NCI-H2107 treated with DMSO at 0.1 percent for 48 hours (cell line): Measurements from ENCODE around the gene SPATA32.

Source experiments
- DNase-seq: peaks from one replicate; lab custom pipeline; 2025; ENCODE audit not compliant: unreplicated experiment; lab: John Stamatoyannopoulos, UW

SPATA32 gene

GRCh38 chr17:45294506-45294905 is 32.6 kb upstream of the SPATA32 start:
- DNase-seq: no peak

DNA sequence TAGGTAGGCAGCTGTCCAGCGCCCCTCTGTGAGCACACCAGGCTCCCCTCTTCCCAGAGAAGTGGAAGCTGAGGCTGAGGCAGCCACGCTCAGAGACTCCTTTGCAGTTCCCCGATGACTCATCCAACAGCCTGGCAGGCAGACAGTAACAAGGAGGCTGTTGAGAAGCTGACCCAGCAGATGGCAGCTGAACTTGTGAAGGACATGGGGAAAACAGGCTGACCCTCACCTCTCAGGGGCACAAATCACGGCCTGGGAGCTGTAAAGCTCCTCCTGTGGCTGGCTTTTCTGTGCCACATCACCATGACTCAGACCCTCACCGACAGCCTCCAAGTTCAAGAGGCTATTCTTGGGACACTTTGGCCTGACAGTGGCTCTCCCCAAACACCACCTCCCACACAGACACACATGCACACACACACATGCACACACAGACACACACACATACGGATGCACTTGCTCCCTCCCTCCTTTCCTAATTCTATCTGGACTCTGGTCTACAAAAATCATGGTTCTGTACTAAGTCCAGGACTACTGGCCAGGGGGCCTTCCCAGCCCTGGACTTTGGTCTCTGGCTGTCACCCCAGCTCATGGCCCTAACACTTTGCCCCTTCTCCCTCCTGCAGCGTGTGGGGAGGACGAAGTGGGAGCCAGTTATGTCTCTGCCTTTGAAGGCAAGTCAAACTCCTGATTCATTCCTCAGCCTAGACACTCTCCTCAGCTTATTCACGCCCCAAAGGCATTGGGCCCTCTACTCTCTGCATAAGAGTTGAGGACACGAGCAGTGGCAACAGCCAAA is 31.7 kb upstream of the SPATA32 start:
- no peak for DNase-seq

DNA sequence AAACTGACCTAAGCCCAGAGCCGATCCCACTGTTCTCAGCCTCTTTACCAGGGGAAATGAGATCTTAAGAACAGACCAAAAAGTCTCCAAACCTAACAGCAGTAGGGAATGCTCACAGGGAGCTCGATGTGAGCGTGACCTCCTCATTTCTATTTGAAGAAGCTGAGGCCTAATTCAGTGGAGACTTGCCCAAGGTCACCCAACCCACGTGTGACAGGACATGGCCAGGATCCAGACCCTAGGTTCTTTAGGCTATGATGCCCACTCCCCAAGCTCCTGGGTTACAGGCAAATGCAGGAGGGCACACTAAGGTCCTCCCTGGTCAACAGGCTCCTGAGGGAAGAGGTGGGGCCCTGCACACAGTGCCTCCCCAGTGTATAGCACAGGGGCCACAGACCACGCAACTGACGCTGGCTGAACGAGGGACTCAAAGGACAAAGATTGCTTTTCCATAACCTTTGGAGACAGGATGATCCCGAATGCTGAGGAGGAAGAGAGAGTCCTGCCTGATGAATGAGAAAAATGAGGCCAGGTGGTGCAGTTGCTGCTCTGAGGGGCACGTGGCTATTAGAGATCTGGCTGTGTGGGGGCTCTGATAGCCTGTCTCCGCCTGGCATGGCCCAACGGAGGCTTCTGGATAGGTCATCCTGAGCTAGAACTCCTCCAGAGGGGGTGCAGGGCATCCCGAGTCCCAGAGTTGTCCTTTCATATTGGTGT is 31.0 kb upstream of the SPATA32 start:
- DNase-seq: no peak

DNA sequence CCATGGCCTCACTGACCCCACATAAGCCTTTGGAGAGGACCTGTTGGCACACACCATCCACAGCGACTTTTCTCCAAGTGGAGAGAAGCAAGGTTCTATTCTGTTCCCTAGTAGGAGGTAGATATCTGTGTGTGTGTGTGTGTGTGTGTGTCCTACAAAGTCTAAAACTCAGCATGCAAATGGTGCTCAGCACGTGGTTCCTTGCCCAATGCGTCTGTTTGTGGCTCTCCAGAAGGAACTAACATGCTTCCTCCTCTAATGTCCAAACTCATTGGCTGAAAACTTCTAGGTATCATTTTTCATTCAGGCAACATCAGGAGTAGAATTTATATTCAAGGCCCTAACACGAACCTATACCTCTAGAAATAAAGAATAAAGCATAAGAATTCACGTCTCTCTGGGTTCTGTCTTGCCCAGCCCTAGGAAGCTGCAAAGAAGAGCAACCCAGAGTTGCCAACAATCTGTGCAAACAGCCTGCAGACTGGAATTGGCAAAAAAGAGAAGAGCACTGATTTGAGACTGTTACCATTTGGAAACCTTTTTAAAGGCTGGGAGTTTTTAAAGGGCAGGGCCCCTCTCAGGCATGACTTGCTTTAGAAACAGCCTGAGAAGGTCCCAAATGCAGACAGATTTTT is 29.4 kb upstream of the SPATA32 start:
- no peak for DNase-seq

GRCh38 chr17:45290269-45290765 is 28.4 kb upstream of the SPATA32 start:
- no peak for DNase-seq

- no peak for DNase-seq
These were observed 27.7 kb upstream of the SPATA32 start for GRCh38 chr17:45289301-45290268.

DNA sequence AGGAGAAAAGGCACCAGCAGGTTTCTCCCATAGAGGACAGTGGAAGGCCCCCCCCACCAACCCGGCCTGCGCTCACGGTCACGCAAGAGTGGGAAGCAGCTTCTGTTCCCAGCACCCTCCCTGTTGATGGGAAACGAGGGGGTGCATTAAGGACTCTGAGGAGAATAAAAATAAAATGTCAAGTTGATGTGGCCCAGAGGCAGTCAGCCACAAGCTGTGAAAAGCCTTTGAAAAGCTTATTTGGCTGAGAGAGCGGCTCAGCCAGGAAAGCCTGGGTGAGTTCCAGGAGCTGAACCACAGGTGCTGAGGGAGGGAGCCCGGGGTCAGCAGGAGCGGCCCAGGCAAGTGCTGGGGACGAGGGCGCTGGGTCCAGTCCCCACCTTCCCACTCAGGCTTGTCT is 26.9 kb upstream of the SPATA32 start:
- DNase-seq: peak; percentile 81

GRCh38 chr17:45287526-45288500 is 25.9 kb upstream of the SPATA32 start:
- no peak for DNase-seq

DNA sequence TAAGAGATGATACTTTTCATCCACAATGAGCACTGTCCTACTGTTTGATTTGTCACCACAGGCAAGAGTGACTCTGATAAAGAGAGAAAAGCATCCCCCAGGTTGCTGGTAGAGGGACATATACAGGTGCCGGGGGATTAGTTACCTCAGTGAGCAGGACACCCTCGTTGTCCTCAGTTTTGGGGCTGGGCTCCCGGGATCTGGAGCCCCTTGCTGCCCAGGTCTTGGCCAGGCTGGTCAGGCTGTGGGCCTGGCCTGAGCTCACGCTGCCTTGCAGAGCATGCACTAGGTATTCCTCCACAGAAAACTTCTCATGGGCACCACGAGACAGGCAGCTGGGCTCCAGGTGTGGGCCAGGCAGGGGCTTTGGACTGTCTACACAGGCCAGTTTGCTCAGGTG is 24.4 kb upstream of the SPATA32 start:
- no peak for DNase-seq

- DNase-seq: no peak
These were observed 22.6 kb upstream of the SPATA32 start for GRCh38 chr17:45284176-45285140.

DNA sequence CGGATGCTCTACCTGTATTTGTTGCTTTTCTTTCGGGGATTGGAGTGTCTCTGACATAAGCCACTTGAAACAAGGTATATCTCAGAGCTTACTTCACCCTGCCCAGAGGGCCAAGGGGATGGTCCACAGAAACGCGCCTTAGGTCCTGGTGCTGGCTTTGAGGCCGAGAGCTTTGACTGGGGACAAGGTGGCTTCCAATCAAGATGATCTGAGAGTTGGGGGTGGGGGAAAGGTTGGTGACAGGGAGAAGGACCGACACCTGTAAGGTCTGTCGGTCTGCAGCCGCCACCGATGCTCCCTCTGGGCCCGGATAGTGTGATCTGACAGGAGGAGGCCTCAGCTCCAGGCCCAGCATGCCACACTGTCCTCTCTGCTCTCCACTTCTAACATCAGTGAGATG is 21.8 kb upstream of the SPATA32 start:
- no peak for DNase-seq

GRCh38 chr17:45282683-45283644 is 21.1 kb upstream of the SPATA32 start:
- DNase-seq: peak; percentile 79

- DNase-seq: no peak
These were observed 18.0 kb upstream of the SPATA32 start for GRCh38 chr17:45279898-45280297.

DNA sequence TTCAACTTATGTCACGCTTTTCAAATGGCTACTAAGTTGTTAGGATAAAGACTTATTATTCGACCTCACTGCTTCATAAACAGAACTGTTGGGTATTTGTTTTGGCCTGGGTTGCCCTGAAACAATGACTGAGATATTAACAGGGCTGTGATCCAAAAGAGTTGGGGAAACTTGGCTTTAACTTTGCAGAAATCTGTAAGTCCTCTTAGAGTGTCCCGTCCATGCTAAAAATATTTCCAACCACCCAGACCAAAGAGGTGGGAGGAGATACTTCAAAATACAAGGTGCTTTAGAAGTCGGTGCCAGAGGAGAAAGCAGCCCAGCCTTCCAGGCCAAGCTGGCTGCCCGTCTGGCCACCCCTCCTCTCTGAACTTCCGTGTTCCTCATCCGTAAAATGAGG is 16.1 kb upstream of the SPATA32 start:
- DNase-seq: no peak

- peak; percentile 80 for DNase-seq
These were observed 15.4 kb upstream of the SPATA32 start for GRCh38 chr17:45277216-45277849.

DNA sequence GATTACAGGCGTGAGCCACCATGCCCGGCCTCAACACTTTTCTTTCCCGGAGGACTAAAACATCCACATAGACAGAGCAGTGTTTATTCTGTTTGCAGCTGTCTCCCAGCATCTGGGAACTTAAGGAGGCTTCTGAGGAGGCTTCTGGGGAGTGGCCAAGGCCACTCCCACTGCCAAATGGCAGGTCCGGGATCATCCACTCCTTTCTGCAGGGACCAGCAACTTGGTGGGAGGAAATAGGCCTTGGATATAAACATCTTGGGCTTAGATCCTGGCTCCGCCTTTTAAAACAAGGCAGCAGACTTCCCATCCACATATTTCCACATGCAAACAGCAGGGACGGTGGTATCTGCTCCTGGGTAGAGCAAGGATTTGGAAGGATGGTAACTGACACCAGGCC is 14.1 kb upstream of the SPATA32 start:
- no peak for DNase-seq

DNA sequence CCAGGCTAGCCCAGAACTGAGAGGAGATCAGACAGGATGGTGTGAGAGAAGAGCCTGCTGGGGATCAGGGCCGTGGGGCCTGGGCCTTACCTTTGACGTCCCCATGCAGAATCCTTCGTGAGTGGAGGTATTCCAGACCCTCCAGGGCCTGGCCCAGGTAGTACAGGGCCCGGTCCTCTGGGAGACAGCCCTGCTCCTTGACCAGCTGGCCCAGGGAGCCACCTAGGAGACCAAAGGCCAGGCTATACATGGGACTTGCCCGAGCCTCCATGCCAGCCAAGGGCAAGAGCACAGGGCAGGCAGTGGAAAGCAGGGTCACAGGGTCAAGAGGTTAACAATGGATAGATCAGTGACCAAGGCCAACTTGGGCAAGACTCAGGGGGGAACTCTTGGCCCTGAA is 12.1 kb upstream of the SPATA32 start:
- no peak for DNase-seq
